Endothelial cell of umbilical vein (primary cell): Measurements from ENCODE around the gene ASTE1. TPM values are rescaled to one million over a fixed set of nuclear protein-coding genes. Genes with fewer than 3 reads are reported as not detected.

Source experiments
- BruUV-seq: library from RNA; stranded (reverse); fragments of 400-500 nt; replicated peaks from 2 replicates; lab custom pipeline; 2021; lab: Mats Ljungman, UMichigan
- CTCF ChIA-PET: fragments of 300-600, 350-600 bp; sonication (Branson Sonifier 250); formaldehyde crosslinking; loops from one replicate; lab custom pipeline; 2021; ENCODE audit warnings: antibody characterized with exemption, inconsistent platforms; lab: Charles Lee
- POLR2A ChIA-PET: fragments of 300-600, 350-600 bp; sonication (Branson Sonifier 250); formaldehyde crosslinking; loops from one replicate; lab custom pipeline; 2021; ENCODE audit warnings: antibody characterized with exemption, inconsistent platforms; lab: Charles Lee
- DNase-seq: peaks from one replicate; pipeline ENCODE4 v3.0.0-alpha.2; 2011; ENCODE audit warnings: low read depth, low spot score
- FAIRE-seq: peaks from 2 replicates; lab custom pipeline; 2011; peaks lifted over from hg19 to GRCh38; lab: Jason Lieb, UNC
- H2AFZ ChIP-seq: 2 replicates; pipeline ENCODE4 v1.6.0; 2012; ENCODE audit warnings: low read depth, low read length, control low read depth, inconsistent platforms
- H3K27ac ChIP-seq: 2 replicates; pipeline ENCODE4 v1.5.1; 2011; ENCODE audit warnings: low read depth, mild to moderate bottlenecking, control low read depth, low read length, moderate library complexity; ENCODE audit not compliant: insufficient read depth
- H3K27me3 ChIP-seq, 2 experiments: 2 replicates each; pipeline versions ENCODE4 v1.6.0 to v1.6.1; 2011; ENCODE audit warnings: low read length in 2 of 2, mixed read lengths in 1 of 2; ENCODE audit not compliant: control insufficient read depth in 2 of 2, insufficient read depth in 2 of 2
- H3K36me3 ChIP-seq, 2 experiments: 2 replicates in 1 of 2; 3 replicates in 1 of 2; pipeline ENCODE4 v1.5.1; 2011; ENCODE audit warnings: low read length in 2 of 2, mild to moderate bottlenecking in 1 of 2, moderate library complexity in 1 of 2; ENCODE audit not compliant: control insufficient read depth in 2 of 2, insufficient read depth in 2 of 2; ENCODE audit errors: extremely low read depth in 1 of 2
- H3K4me1 ChIP-seq: 3 replicates; pipeline ENCODE4 v1.5.1; 2011; ENCODE audit warnings: mild to moderate bottlenecking, low read length; ENCODE audit not compliant: control insufficient read depth, insufficient read depth; ENCODE audit errors: extremely low read depth
- H3K4me2 ChIP-seq: 2 replicates; pipeline ENCODE4 v1.6.1; 2011; ENCODE audit warnings: low read length, control low read depth, mixed read lengths; ENCODE audit not compliant: insufficient read depth
- H3K4me3 ChIP-seq, 3 experiments: fragments of 200-600 bp in 1 of 3; sonication (generic), shearing (Covaris generic) in 1 of 3; replicated peaks in 1 of 3; 2 replicates each; pipeline ENCODE4 v1.5.1; 2011 to 2016; ENCODE audit warnings: control low read depth in 3 of 3, low read length in 3 of 3, mild to moderate bottlenecking in 2 of 3, inconsistent platforms in 1 of 3, low read depth in 1 of 3, moderate library complexity in 1 of 3; ENCODE audit not compliant: insufficient read depth in 1 of 3
- H3K79me2 ChIP-seq: 2 replicates; pipeline ENCODE4 v1.6.0; 2012; ENCODE audit warnings: low read length, inconsistent platforms; ENCODE audit not compliant: control insufficient read depth, insufficient read depth
- H3K9ac ChIP-seq: replicated peaks from 2 replicates; pipeline ENCODE3; 2011; ENCODE audit warnings: low read length, control low read depth; ENCODE audit not compliant: insufficient read depth; ENCODE audit errors: extremely low read depth
- H3K9me1 ChIP-seq: replicated peaks from 3 replicates; pipeline ENCODE4 v1.6.0; 2011; ENCODE audit warnings: mild to moderate bottlenecking, low read length; ENCODE audit not compliant: control insufficient read depth, insufficient read depth; ENCODE audit errors: extremely low read depth
- H3K9me3 ChIP-seq: replicated peaks from 2 replicates; pipeline ENCODE4 v1.5.1; 2012; ENCODE audit warnings: low read length, inconsistent platforms; ENCODE audit not compliant: control insufficient read depth, insufficient read depth
- H4K20me1 ChIP-seq: replicated peaks from 2 replicates; pipeline ENCODE3; 2011; ENCODE audit warnings: mild to moderate bottlenecking, low read length; ENCODE audit not compliant: control insufficient read depth, insufficient read depth; ENCODE audit errors: extremely low read depth
- EZH2 ChIP-seq: IDR thresholded peaks from 2 replicates; pipeline ENCODE4 v1.6.1; 2012; ENCODE audit warnings: borderline replicate concordance, low read depth, mild to moderate bottlenecking, moderate library complexity, low read length, inconsistent platforms; ENCODE audit not compliant: severe bottlenecking
- FOS ChIP-seq: IDR thresholded peaks from 2 replicates; pipeline ENCODE4 v1.6.1; 2011; ENCODE audit warnings: mild to moderate bottlenecking, low read length, moderate library complexity, borderline replicate concordance; ENCODE audit not compliant: insufficient read depth
- GATA2 ChIP-seq: IDR thresholded peaks from 2 replicates; pipeline ENCODE4 v1.7.0; 2011; ENCODE audit warnings: low read depth, mild to moderate bottlenecking, moderate library complexity, mixed read lengths, low read length; ENCODE audit not compliant: insufficient read length, insufficient read depth
- JUN ChIP-seq: IDR thresholded peaks from 2 replicates; pipeline ENCODE4 v1.6.1; 2011; ENCODE audit warnings: borderline replicate concordance, low read depth; ENCODE audit not compliant: insufficient read length, insufficient read depth
- MYC ChIP-seq: IDR thresholded peaks from one replicate; pipeline ENCODE4 v1.6.1; 2011; ENCODE audit warnings: mild to moderate bottlenecking, low read depth, low read length
- POLR2A ChIP-seq: IDR thresholded peaks from 2 replicates; pipeline ENCODE4 v1.6.1; 2012; ENCODE audit warnings: low read depth, mild to moderate bottlenecking, control low read depth, low read length
- POLR2AphosphoS5 ChIP-seq: IDR thresholded peaks from 2 replicates; pipeline ENCODE4 v1.6.1; 2012; ENCODE audit warnings: low read depth, mild to moderate bottlenecking, control low read depth, low read length, moderate library complexity; ENCODE audit not compliant: insufficient read depth
- dilution Hi-C: fragments of 300-500 bp; cut with MboI; formaldehyde crosslinking; loops from one replicate; pipeline ENCODE4 v1.15.0; 2019; ENCODE audit warnings: low sequenced_read_pairs; ENCODE audit not compliant: extremely low pct_ligation_motif_present
- intact Hi-C: fragments of 100-400 bp; cut with micrococcal nuclease; formaldehyde crosslinking; loops from one replicate; pipeline ENCODE4 v1.10.0; 2022
- polyA plus RNA-seq, 4 experiments: library from polyadenylated mRNA; depleted of rRNA in 3 of 4; stranded (reverse) in 3 of 4; unstranded in 1 of 4; fragments of >200 nt; gene quantifications; 2 replicates each; pipeline versions ENCODE4 v1.2.1 to v1.2.3, GENCODE V29; 2011 to 2012; ENCODE audit warnings: missing spikeins in 1 of 4
- total RNA-seq: library from RNA; stranded (reverse); gene quantifications from 2 replicates; pipeline ENCODE4 v1.2.3, GENCODE V29; 2021
- TF ChIP-seq, protein P1 (sequence below): IDR thresholded peaks from 2 replicates; pipeline ENCODE4 v1.6.1; 2011; ENCODE audit not compliant: insufficient read depth, insufficient read length
- TF ChIP-seq, protein P2 (sequence below), 2 donors: IDR thresholded peaks; 1 replicate in 1 of 2; 2 replicates in 1 of 2; pipeline ENCODE4 v1.5.1; 2011; ENCODE audit warnings: low read length in 2 of 2, mild to moderate bottlenecking in 2 of 2, moderate library complexity in 2 of 2, control low read depth in 1 of 2, inconsistent platforms in 1 of 2, low read depth in 1 of 2; ENCODE audit not compliant: insufficient read depth in 1 of 2; ENCODE audit errors: extremely low read depth in 1 of 2

Gene ASTE1
- total and polyA plus RNA-seq, 2 donors (not counting 3 experiments of a cell fraction or from before 2014, with no cell fraction given): 4.1 to 6.7 TPM

DNA sequence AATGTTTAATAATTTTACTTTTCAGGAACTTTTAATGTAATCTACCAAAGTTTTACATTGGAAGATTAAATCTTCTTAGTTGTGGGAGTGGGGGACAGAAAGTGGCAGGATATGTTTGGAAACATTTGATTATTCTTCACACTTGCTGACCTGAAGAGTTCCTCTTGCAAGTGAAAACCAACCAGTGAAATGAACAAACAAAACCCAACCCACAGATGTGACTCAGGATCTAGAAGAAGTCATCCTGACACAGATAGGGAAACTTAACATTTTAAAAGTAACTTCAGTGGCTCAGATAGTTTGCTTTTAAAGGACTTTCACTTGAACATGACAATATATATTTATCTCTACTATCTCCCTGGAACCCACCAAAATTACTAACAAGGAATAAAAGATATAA is 55.4 kb downstream of the ASTE1 start:
- Histone ChIP-seq H3K9ac (no peak overlapping the region), H3K4me2 (no peak overlapping the region), H3K27me3 (no peaks in the 10 kb centered on the region), H2AFZ (no peak overlapping the region), H3K79me2 (no peaks in the 10 kb centered on the region), H3K9me3 (no peaks in the 10 kb centered on the region), H3K27ac (no peak overlapping the region), H4K20me1 (no peaks in the 10 kb centered on the region), H3K36me3 (peaks cover 6 to 12% of the 10 kb centered on the region in 2 experiments), H3K9me1 (no peaks in the 10 kb centered on the region), H3K4me1 (peaks cover 16% of the 10 kb centered on the region), H3K4me3 (no peak overlapping the region)
- BruUV-seq: no TSS peak
- ChIA-PET POLR2A (no interaction called here), CTCF (no interaction called here)
- intact Hi-C loops (no loop called here), dilution Hi-C loops (no loop called here)
- DNase-seq (no peak), FAIRE-seq (no peak)
- TF ChIP-seq MYC: no peak
- no peak for TF ChIP-seq GATA2
- TF ChIP-seq, protein P1, sequence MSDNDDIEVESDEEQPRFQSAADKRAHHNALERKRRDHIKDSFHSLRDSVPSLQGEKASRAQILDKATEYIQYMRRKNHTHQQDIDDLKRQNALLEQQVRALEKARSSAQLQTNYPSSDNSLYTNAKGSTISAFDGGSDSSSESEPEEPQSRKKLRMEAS: no peak
- TF ChIP-seq, protein P2, sequence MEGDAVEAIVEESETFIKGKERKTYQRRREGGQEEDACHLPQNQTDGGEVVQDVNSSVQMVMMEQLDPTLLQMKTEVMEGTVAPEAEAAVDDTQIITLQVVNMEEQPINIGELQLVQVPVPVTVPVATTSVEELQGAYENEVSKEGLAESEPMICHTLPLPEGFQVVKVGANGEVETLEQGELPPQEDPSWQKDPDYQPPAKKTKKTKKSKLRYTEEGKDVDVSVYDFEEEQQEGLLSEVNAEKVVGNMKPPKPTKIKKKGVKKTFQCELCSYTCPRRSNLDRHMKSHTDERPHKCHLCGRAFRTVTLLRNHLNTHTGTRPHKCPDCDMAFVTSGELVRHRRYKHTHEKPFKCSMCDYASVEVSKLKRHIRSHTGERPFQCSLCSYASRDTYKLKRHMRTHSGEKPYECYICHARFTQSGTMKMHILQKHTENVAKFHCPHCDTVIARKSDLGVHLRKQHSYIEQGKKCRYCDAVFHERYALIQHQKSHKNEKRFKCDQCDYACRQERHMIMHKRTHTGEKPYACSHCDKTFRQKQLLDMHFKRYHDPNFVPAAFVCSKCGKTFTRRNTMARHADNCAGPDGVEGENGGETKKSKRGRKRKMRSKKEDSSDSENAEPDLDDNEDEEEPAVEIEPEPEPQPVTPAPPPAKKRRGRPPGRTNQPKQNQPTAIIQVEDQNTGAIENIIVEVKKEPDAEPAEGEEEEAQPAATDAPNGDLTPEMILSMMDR (IDR thresholded peaks at IDR 0.05; ENCODE audit: extremely low read depth in 1 of 2, insufficient read depth in 1 of 2, low read depth in 1 of 2, low read length in 2 of 2): no peak
- TF ChIP-seq POLR2A: no peak
- TF ChIP-seq EZH2: no peak
- no peak for TF ChIP-seq FOS
- no peak for TF ChIP-seq POLR2AphosphoS5
- no peak for TF ChIP-seq JUN
